SK-N-SH (cell line): ENCODE data around the gene CDCP2. TPM values are rescaled to one million over a fixed set of nuclear protein-coding genes. Genes with fewer than 3 reads are reported as not detected.

ENCODE experiments used
- CTCF ChIA-PET: fragments of 300-600, 350-600 bp; formaldehyde crosslinking; extraction: SDS; loops from one replicate; lab custom pipeline; 2021; lab: Yijun Ruan, JAX
- POLR2A ChIA-PET: fragments of 350-600 bp; sonication (Branson Sonifier 250); formaldehyde crosslinking; extraction: SDS; loops from one replicate; lab custom pipeline; 2020; ENCODE audit warnings: antibody characterized with exemption, inconsistent platforms; lab: Yijun Ruan, JAX
- DNase-seq: peaks from one replicate; pipeline ENCODE4 v3.0.0; 2012
- H2AFZ ChIP-seq: fragments of 200-600 bp; sonication (generic); 2 replicates; pipeline ENCODE4 v1.8.1; 2016; ENCODE audit warnings: antibody characterized with exemption, mild to moderate bottlenecking, low read depth
- H3F3A ChIP-seq: fragments of 200-600 bp; sonication (generic); replicated peaks from 2 replicates; pipeline ENCODE3; 2016; ENCODE audit warnings: antibody characterized with exemption, mild to moderate bottlenecking; ENCODE audit not compliant: insufficient read depth
- H3K27ac ChIP-seq, 2 experiments: fragments of 200-500 bp in 1 of 2; fragments of 200-600 bp in 1 of 2; sonication (Bioruptor generic) in 1 of 2; sonication (generic), shearing (Covaris generic) in 1 of 2; 2 replicates each; pipeline versions ENCODE4 v1.5.1 to v1.6.1; 2014 to 2016; ENCODE audit warnings: low read depth in 2 of 2, inconsistent platforms in 1 of 2, low read length in 1 of 2, mild to moderate bottlenecking in 1 of 2, mixed read lengths in 1 of 2
- H3K27me3 ChIP-seq: fragments of 200-600 bp; sonication (generic), shearing (Covaris generic); 2 replicates; pipeline ENCODE4 v1.6.1; 2016; ENCODE audit warnings: mixed run types; ENCODE audit not compliant: insufficient read depth
- H3K36me3 ChIP-seq, 2 experiments: fragments of 200-500 bp in 1 of 2; fragments of 200-600 bp in 1 of 2; sonication (Bioruptor generic) in 1 of 2; sonication (generic) in 1 of 2; replicated peaks in 1 of 2; 2 replicates each; pipeline versions ENCODE3 to v1.5.1; 2014 to 2016; ENCODE audit warnings: low read length in 1 of 2, mild to moderate bottlenecking in 1 of 2; ENCODE audit not compliant: insufficient read depth in 2 of 2, control insufficient read depth in 1 of 2
- H3K4me1 ChIP-seq, 2 experiments: fragments of 200-500 bp in 1 of 2; fragments of 200-600 bp in 1 of 2; sonication (Bioruptor generic) in 1 of 2; sonication (generic), shearing (Covaris generic) in 1 of 2; 2 replicates each; pipeline versions ENCODE4 v1.5.1 to v1.6.1; 2014 to 2016; ENCODE audit warnings: low read depth in 1 of 2, low read length in 1 of 2, mixed run types in 1 of 2; ENCODE audit not compliant: insufficient read depth in 2 of 2, control insufficient read depth in 1 of 2
- H3K4me2 ChIP-seq: fragments of 200-600 bp; sonication (generic), shearing (Covaris generic); 2 replicates; pipeline ENCODE4 v1.6.1; 2017; ENCODE audit warnings: mixed run types
- H3K4me3 ChIP-seq, 2 experiments: fragments of 200-500 bp in 1 of 2; fragments of 200-600 bp in 1 of 2; sonication (Bioruptor generic) in 1 of 2; sonication (generic), shearing (Covaris generic) in 1 of 2; 2 replicates each; pipeline versions ENCODE4 v1.5.1 to v1.8.1; 2014 to 2016; ENCODE audit warnings: low read depth in 2 of 2, inconsistent platforms in 1 of 2, low read length in 1 of 2, mild to moderate bottlenecking in 1 of 2, mixed read lengths in 1 of 2, moderate library complexity in 1 of 2
- H3K79me2 ChIP-seq: fragments of 200-600 bp; sonication (generic); 2 replicates; pipeline ENCODE4 v1.8.1; 2017; ENCODE audit warnings: mild to moderate bottlenecking; ENCODE audit not compliant: insufficient read depth
- H3K9ac ChIP-seq: fragments of 200-600 bp; sonication (generic); 2 replicates; pipeline ENCODE4 v1.6.1; 2017; ENCODE audit warnings: mixed run types
- H3K9me2 ChIP-seq: fragments of 200-600 bp; sonication (generic); 2 replicates; pipeline ENCODE4 v1.6.1; 2017; ENCODE audit warnings: mixed run types
- H3K9me3 ChIP-seq: fragments of 200-600 bp; sonication (generic); 2 replicates; pipeline ENCODE4 v1.6.1; 2017; ENCODE audit warnings: mixed run types, mild to moderate bottlenecking, moderate library complexity
- H4K20me1 ChIP-seq: fragments of 200-600 bp; sonication (generic); 2 replicates; pipeline ENCODE4 v1.6.1; 2017; ENCODE audit warnings: mild to moderate bottlenecking, mixed run types; ENCODE audit not compliant: insufficient read depth
- CTCF ChIP-seq: fragments of 200-600 bp; sonication (generic); IDR thresholded peaks from 2 replicates; pipeline ENCODE4 v1.6.1; 2017; ENCODE audit warnings: antibody characterized with exemption, mild to moderate bottlenecking, moderate library complexity
- FOXJ3 ChIP-seq: sonication (generic); formaldehyde crosslinking; IDR thresholded peaks from 2 replicates; pipeline ENCODE4 v1.5.1; 2020; ENCODE audit warnings: mild to moderate bottlenecking, missing genetic modification reagents
- FOXM1 ChIP-seq: IDR thresholded peaks from 2 replicates; pipeline ENCODE4 v1.4.0; 2012; ENCODE audit warnings: low read depth, mild to moderate bottlenecking
- IRF3 ChIP-seq: fragments of 150-350 bp; IDR thresholded peaks from 2 replicates; pipeline ENCODE4 v1.6.1; 2016; ENCODE audit warnings: mild to moderate bottlenecking, low read depth, low read length
- PBX3 ChIP-seq: IDR thresholded peaks from 2 replicates; pipeline ENCODE4; 2012
- RAD21 ChIP-seq: IDR thresholded peaks from 2 replicates; pipeline ENCODE4 v1.6.1; 2012; ENCODE audit warnings: mild to moderate bottlenecking, low read length
- RXRA ChIP-seq: IDR thresholded peaks from 2 replicates; pipeline ENCODE4 v1.4.0; 2012; ENCODE audit warnings: low read depth, mild to moderate bottlenecking, borderline replicate concordance
- SMC3 ChIP-seq: IDR thresholded peaks from 2 replicates; pipeline ENCODE4 v1.6.1; 2012; ENCODE audit warnings: low read depth, low read length, improper control_type of control experiment
- TEAD4 ChIP-seq: IDR thresholded peaks from 2 replicates; pipeline ENCODE4 v1.4.0; 2012; ENCODE audit warnings: mild to moderate bottlenecking, borderline replicate concordance; ENCODE audit not compliant: insufficient read depth
- USF1 ChIP-seq: IDR thresholded peaks from 2 replicates; pipeline ENCODE4 v1.4.0; 2012; ENCODE audit warnings: low read depth, borderline replicate concordance
- USF2 ChIP-seq: fragments of 150-350 bp; IDR thresholded peaks from 2 replicates; pipeline ENCODE4 v1.6.1; 2017; ENCODE audit warnings: antibody characterized with exemption, low read length, low read depth, borderline replicate concordance
- YY1 ChIP-seq: IDR thresholded peaks from 2 replicates; pipeline ENCODE4 v1.4.0; 2012; ENCODE audit warnings: low read depth, mild to moderate bottlenecking
- ZBTB33 ChIP-seq: IDR thresholded peaks from 2 replicates; pipeline ENCODE4 v1.4.0; 2012; ENCODE audit warnings: low read depth, borderline replicate concordance
- WGBS: methylation state at CpG from one replicate; pipeline ENCODE4 v1.1.6; 2017; ENCODE audit warnings: low lambda C conversion rate; 5-methylcytosine and 5-hydroxymethylcytosine counted together
- polyA plus RNA-seq, 3 experiments: library from polyadenylated mRNA; depleted of rRNA; stranded (reverse); fragments of >200 nt; gene quantifications; 2 replicates each; pipeline ENCODE4 v1.2.3, GENCODE V29; 2012

CDCP2 gene
- polyA plus RNA-seq, 1 of the 3 experiments (the other 2 are of a cell fraction): not detected

GRCh38 chr1:54158071-54158470 is 5.3 kb upstream of the CDCP2 start:
- no peaks in the 10 kb centered on the region for H3K9me3 ChIP-seq
- H3K27ac ChIP-seq: no peak overlapping the region
- H3K9me2 ChIP-seq: no peaks in the 10 kb centered on the region
- CTCF ChIA-PET: no interaction called here
- H3F3A ChIP-seq: no peaks in the 10 kb centered on the region
- H3K4me2 ChIP-seq: no peak overlapping the region
- DNase-seq: no peak
- no peak overlapping the region for H3K4me3 ChIP-seq
- no peak overlapping the region for H2AFZ ChIP-seq
- H3K79me2 ChIP-seq: no peaks in the 10 kb centered on the region
- POLR2A ChIA-PET: no interaction called here
- H3K36me3 ChIP-seq: no peaks in the 10 kb centered on the region
- H3K4me1 ChIP-seq: peaks cover 0 to 4% of the 10 kb centered on the region in 2 experiments; a peak in 2 of 4 replicates
- TF ChIP-seq CTCF (no peak), PBX3 (no peak), TEAD4 (no peak), SMC3 (no peak), IRF3 (no peak), ZBTB33 (no peak), RXRA (no peak), USF1 (no peak), RAD21 (no peak)
- no CpG with 5 or more reads among the region's 3 CpGs for WGBS
- no peaks in the 10 kb centered on the region for H4K20me1 ChIP-seq
- no peak overlapping the region for H3K9ac ChIP-seq
- H3K27me3 ChIP-seq: no peaks in the 10 kb centered on the region

GRCh38 chr1:54157401-54157800 is 4.6 kb upstream of the CDCP2 start:
- WGBS: 86% methylated on average over 6 of the region's 6 CpGs
- CTCF ChIA-PET: no interaction called here
- TF ChIP-seq FOXJ3 (CRISPR knock-in tag) (no peak), USF2 (no peak), FOXM1 (no peak), ZBTB33 (no peak), YY1 (no peak)

More at GRCh38 chr1:54157401-54157800, 4.6 kb upstream of the CDCP2 start:
- no peaks in the 10 kb centered on the region for H3K36me3 ChIP-seq
- H4K20me1 ChIP-seq: no peaks in the 10 kb centered on the region
- H3K27ac ChIP-seq: no peak overlapping the region
- no peaks in the 10 kb centered on the region for H3K9me2 ChIP-seq
- no peak for DNase-seq
- no peak overlapping the region for H2AFZ ChIP-seq
- no peak overlapping the region for H3K4me2 ChIP-seq
- no peaks in the 10 kb centered on the region for H3K9me3 ChIP-seq
- H3F3A ChIP-seq: no peaks in the 10 kb centered on the region
- no peak overlapping the region for H3K9ac ChIP-seq
- H3K4me1 ChIP-seq: peaks cover 0 to 4% of the 10 kb centered on the region in 2 experiments; a peak in 2 of 4 replicates
- H3K27me3 ChIP-seq: no peaks in the 10 kb centered on the region
- H3K4me3 ChIP-seq: no peak overlapping the region
- H3K79me2 ChIP-seq: no peaks in the 10 kb centered on the region
- POLR2A ChIA-PET: no interaction called here
